HG03039 (cell line): Measurements from ENCODE around the gene SHLD1.
"Not testable (repeated sequence)": the region's sequence is repeated elsewhere in the genome, so short reads cannot be mapped to it uniquely, and the experiment has no call there.

ENCODE experiments used
- ATAC-seq: cut with Tn5 transposase; IDR thresholded peaks from one replicate; pipeline ENCODE4 v1.9.1; 2021; ENCODE audit warnings: mild to moderate bottlenecking, moderate library complexity; ENCODE audit not compliant: unreplicated experiment

Gene SHLD1

DNA sequence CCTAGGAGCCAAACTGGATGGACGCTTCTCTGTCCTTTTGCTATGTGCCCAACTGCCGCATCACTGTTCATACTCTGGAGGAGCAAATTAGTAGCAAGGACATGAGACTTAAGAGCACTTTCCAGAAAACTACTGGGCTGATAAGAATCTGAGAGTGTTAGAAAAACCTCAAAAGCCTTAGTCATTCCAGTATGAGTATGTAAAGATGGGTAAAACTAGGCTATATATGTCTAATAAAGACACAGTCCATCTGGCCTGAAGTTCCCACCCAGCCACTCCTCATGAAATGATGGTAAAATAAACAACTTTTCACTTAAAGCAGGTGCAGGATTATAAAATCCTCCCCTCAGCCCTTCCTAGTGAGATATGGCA is 30.6 kb downstream of the SHLD1 start:
- no peak for ATAC-seq

DNA sequence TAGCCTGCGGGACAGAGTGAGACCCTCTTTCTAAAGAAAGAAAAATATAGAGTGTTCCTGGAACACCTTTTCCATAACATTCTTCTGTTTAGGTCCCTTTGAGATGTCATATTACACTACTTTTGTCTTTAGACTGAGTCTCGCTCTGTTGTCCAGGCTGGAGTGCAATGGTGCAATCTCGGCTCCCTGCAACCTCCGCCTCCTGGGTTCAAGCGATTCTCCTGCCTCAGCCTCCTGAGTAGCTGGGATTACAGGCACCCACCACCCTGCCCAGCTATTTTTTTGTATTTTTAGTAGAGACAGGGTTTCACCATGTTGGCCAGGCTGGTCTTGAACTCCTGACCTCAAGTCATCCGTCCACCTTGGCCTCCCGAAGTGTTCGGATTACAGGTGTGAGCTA is 31.2 kb downstream of the SHLD1 start:
- not testable (repeated sequence) for ATAC-seq

GRCh38 chr20:5781798-5782750 is 31.9 kb downstream of the SHLD1 start:
- ATAC-seq, result no peak

DNA sequence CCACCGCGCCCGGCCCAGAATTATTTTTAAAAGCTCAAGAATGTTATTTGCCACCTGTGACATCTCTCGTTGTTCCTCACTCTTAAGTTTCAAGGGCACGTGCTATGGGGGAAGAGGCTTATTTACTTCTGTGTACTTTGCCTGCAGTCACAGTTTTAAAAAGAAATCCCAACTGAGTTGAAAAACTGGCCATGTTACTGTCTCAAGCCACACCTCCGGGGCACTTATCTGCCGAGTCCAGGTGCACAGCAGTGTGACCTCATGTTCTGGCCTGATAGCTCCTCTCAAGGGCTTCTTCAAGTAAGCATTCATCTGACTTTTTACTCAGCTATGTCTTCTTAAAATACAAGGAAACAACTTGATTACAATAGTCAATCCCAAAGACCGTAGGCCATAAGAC is 34.5 kb downstream of the SHLD1 start:
- ATAC-seq, result no peak

- ATAC-seq, result no peak
Observed at GRCh38 chr20:5785146-5785545, 34.9 kb downstream of the SHLD1 start.

- ATAC-seq, result no peak
Observed at GRCh38 chr20:5786930-5787795, 37.0 kb downstream of the SHLD1 start.

- ATAC-seq, result no peak
Observed at GRCh38 chr20:5787796-5788165, 37.6 kb downstream of the SHLD1 start.

DNA sequence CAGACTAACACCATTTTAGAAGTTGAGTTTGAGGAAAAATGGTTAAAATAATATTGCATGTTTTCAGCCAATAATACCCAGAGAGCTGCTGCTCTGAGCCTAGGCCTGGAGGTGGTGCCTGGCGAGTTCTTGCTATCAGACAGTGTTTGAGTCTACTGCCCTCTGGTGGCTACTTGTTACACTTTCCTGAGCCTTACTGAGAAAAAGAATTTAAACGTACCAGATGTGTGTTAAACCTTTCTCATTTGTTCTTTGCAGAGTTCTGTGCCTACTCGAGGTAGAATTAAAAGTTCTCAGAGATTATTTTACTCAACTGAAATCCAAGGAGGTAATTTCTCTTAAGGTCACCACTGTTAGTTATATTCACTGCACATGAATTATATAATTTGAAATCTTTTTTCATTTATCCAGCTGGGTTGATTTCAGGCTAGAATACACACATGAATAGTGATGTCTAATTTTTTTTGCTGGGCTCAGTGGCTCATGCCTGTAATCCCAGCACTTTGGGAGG is 38.2 kb downstream of the SHLD1 start:
- peak; percentile 83 for ATAC-seq

GRCh38 chr20:5789827-5790226 is 39.6 kb downstream of the SHLD1 start:
- ATAC-seq, result no peak

- no peak for ATAC-seq
Observed at GRCh38 chr20:5793916-5794315, 43.7 kb downstream of the SHLD1 start.

DNA sequence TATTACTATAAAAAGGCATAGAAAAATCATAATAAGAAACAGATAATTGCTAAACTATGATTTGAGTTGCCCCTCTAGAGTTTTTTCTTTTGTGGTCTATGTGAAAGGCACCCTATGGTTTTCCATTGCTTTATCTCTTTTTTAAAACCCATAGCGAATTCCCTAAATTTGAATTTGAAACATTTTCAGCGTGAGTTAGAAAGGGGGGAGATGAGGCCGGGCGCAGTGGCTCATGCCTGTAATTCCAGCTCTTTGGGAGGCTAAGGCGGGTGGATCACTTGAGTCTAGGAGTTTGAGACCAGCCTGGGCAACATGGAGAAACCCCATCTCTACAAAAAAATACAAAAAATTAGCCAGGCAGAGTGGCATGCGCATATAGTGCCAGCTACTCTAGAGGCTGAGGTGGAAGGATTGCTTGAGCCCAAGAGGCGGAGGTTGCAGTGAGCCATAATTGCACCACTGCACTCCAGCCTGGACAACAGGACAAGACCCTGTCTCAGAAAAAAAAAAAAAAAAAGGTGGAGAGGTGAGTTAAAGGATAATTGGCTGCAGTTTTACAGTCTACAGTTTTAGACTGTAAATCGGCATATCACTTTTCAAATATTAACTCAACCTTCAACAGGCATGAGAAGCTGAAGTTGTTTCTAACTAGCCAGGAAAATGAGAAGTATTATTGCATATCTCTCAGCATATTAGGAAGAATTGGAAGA is 46.3 kb downstream of the SHLD1 start:
- no peak for ATAC-seq

DNA sequence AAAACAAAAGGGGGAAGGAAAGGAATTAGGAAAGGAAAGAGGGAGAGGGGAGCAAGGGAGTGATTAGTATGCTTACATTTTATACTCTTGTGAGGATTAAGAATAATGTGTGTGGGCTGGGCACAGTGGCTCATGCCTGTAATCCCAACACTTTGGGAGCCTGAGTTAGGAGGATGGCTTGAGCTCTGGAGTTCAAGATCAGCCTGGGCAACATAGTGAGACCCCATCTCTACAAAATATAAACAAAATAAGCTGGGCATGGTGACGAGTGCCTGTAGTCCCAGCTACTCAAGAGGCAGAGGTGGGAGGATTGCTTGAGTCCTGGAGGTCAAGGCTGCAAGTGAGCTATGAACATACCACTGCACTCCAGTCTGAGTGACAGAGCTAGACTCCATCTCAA is 47.0 kb downstream of the SHLD1 start:
- ATAC-seq, result no peak

DNA sequence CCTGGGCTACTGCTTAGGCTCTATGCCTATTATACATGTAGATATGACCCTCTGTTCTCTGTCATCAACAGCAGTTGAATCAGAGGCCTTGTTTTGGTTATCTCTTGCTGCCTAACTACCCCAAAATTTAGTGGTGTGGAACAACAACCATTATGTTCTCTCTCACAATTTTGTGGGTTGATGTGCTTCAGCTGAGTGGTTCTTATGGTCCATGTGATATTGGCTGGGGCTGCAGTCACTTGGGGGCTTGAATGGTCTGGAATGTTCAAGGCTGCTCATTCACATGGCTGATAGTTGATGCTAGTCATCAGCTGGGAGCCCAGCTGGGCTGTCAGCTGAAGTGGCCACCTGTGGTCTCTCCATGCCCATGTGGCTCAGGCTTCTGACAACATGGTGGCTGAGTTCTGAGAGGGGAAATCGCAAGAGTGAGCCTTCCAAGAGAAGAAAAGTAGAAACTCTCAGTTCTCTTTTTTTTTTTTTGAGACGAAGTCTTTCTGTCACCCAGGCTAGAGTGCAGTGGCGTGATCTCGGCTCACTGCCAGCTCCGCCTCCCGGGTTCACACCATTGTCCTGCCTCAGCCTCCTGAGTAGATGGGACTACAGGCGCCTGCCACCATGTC is 47.8 kb downstream of the SHLD1 start:
- ATAC-seq, result peak; percentile 91

DNA sequence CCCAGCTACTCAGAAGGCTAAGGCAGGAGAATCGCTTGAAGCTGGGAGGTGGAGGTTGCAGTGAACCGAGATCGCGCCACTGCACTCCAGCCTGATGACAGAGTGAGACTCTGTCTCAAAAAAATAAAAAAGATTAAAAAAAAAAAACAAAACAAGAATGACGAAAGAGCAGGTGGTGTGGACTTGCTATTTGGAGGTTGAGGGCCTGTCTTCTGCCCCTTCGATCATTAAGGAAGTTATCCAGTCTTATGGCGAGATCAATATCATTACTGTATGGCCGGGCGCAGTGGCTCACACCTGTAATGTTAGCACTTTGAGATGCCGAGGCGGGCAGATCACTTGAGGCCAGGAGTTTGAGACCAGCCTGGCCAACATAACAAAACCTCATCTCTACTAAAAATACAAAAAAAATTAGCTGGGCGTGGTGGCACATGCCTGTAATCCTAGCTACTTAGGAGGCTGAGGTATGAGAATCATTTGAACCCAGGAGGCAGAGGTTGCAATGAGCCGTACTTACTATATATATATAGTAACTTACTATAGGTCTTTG is 53.6 kb downstream of the SHLD1 start:
- ATAC-seq, result not testable (repeated sequence)

GRCh38 chr20:5806457-5807263 is 56.5 kb downstream of the SHLD1 start:
- ATAC-seq, result no peak

DNA sequence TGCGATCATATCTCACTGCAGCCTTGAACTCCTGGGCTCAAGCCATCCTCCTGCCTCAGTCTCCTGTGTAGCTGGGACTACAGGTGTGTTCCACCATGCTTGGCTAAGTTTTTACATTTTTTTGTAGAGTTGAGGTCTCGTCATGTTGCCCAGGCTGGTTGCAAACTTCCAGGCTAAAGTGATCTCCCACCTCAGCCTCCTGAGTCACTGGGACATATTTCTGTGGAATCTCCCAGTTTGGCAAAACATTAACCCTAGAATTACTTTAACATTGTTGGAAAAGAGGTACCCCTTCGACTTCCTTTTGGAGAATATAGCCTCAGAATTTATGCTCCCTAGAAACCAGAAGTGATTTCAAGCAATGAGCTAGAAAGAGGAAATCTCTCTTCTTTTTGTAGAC is 57.2 kb downstream of the SHLD1 start:
- no peak for ATAC-seq

GRCh38 chr20:5808901-5809300 is 58.7 kb downstream of the SHLD1 start:
- ATAC-seq, result no peak

DNA sequence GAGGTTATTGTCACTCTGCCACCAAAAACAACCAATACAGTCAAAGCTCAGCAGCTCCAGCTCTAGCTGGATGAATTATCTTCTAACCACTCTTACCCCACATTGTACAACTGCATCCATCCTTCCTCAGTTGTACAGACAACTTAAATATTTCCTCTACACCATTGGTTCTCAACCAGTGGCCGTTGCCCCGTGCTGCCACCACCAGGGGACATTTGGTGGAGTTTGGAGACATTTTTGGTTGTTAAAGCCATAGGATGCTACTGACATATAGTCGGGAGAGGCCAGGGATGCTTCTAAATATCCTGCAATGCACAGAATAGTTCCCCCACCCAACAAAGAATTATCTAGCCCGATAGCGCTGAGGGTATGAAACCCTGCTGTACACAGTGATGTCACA is 59.3 kb downstream of the SHLD1 start:
- no peak for ATAC-seq

- ATAC-seq, result no peak
Observed at GRCh38 chr20:5810800-5811422, 60.7 kb downstream of the SHLD1 start.
